WTC11 (cell line): Measurements from ENCODE around the gene SH3D19. TPM values are rescaled to one million over a fixed set of nuclear protein-coding genes. Genes with fewer than 3 reads are reported as not detected.

ENCODE experiments used
- ATAC-seq: fragments of 200-7000 bp; cut with Tn5 transposase; 2 replicates; pipeline ENCODE4 v1.10.0; 2021; ENCODE audit warnings: mild to moderate bottlenecking, moderate library complexity
- CTCF ChIA-PET: fragments of 300-600 bp; sonication (Branson Sonifier 250); formaldehyde crosslinking; loops from one replicate; lab custom pipeline; 2021; ENCODE audit warnings: antibody characterized with exemption; lab: Charles Lee
- POLR2A ChIA-PET: fragments of 350-600 bp; sonication (Branson Sonifier 250); formaldehyde crosslinking; loops from one replicate; lab custom pipeline; 2021; ENCODE audit warnings: antibody characterized with exemption; lab: Charles Lee
- DNase-seq: peaks from one replicate; pipeline ENCODE4 v3.0.0; 2021; ENCODE audit warnings: low spot score
- H3K27ac Mint-ChIP-seq: 2 replicates; pipeline ENCODE4 v1.8.0; 2021; ENCODE audit warnings: mixed read lengths
- H3K27me3 Mint-ChIP-seq: 2 replicates; pipeline ENCODE4 v1.8.0; 2021; ENCODE audit warnings: low read depth, mild to moderate bottlenecking, moderate library complexity, mixed read lengths
- H3K36me3 Mint-ChIP-seq: 2 replicates; pipeline ENCODE4 v1.8.0; 2021; ENCODE audit warnings: mixed read lengths
- H3K4me1 Mint-ChIP-seq: 2 replicates; pipeline ENCODE4 v1.8.0; 2022; ENCODE audit warnings: mixed read lengths
- H3K4me3 Mint-ChIP-seq: 2 replicates; pipeline ENCODE4 v1.8.0; 2021; ENCODE audit warnings: mild to moderate bottlenecking, moderate library complexity, mixed read lengths
- H3K9me3 Mint-ChIP-seq: 2 replicates; pipeline ENCODE4 v1.8.0; 2021; ENCODE audit warnings: mixed read lengths
- ARID4B ChIP-seq: sonication (generic); formaldehyde crosslinking; IDR thresholded peaks from 2 replicates; pipeline ENCODE4 v1.8.0; 2023; ENCODE audit warnings: missing genetic modification reagents, mild to moderate bottlenecking, borderline replicate concordance
- CBFB ChIP-seq: sonication (generic); formaldehyde crosslinking; IDR thresholded peaks from 2 replicates; pipeline ENCODE4 v1.8.1; 2022; ENCODE audit warnings: mild to moderate bottlenecking, low read depth, missing genetic modification reagents
- E2F4 ChIP-seq: sonication (generic); formaldehyde crosslinking; IDR thresholded peaks from 2 replicates; pipeline ENCODE4 v1.8.1; 2022; ENCODE audit warnings: low read depth, mild to moderate bottlenecking, moderate library complexity, missing genetic modification reagents, borderline replicate concordance
- FOXK1 ChIP-seq: sonication (generic); formaldehyde crosslinking; IDR thresholded peaks from 2 replicates; pipeline ENCODE4 v1.8.0; 2022; ENCODE audit warnings: mild to moderate bottlenecking, moderate library complexity, missing genetic modification reagents
- FOXP1 ChIP-seq: sonication (generic); formaldehyde crosslinking; IDR thresholded peaks from 2 replicates; pipeline ENCODE4 v1.8.0; 2022; ENCODE audit warnings: missing genetic modification reagents, mild to moderate bottlenecking, moderate library complexity, borderline replicate concordance
- GTF2I ChIP-seq: fragments of 250-450 bp; sonication (Bioruptor Pico); conservative IDR thresholded peaks from 2 replicates; pipeline ENCODE4 v1.4.0; 2021; ENCODE audit warnings: mild to moderate bottlenecking
- HMGA2 ChIP-seq: fragments of 250-450 bp; sonication (Bioruptor Pico); IDR thresholded peaks from 2 replicates; pipeline ENCODE4 v1.4.0; 2021; ENCODE audit warnings: mild to moderate bottlenecking, moderate library complexity
- JAZF1 ChIP-seq: fragments of 250-450 bp; sonication (Bioruptor Pico); IDR thresholded peaks from 2 replicates; pipeline ENCODE4 v1.9.0; 2021; ENCODE audit warnings: moderate library complexity, mild to moderate bottlenecking, inconsistent platforms
- JUN ChIP-seq: sonication (generic); formaldehyde crosslinking; IDR thresholded peaks from 2 replicates; pipeline ENCODE4 v1.8.0; 2023; ENCODE audit warnings: mild to moderate bottlenecking, missing genetic modification reagents
- MLX ChIP-seq: sonication (generic); formaldehyde crosslinking; IDR thresholded peaks from 2 replicates; pipeline ENCODE4 v1.8.1; 2023; ENCODE audit warnings: mild to moderate bottlenecking, missing genetic modification reagents, moderate library complexity
- MYBL2 ChIP-seq: sonication (generic); formaldehyde crosslinking; IDR thresholded peaks from 2 replicates; pipeline ENCODE4 v1.8.1; 2023; ENCODE audit warnings: mild to moderate bottlenecking, moderate library complexity, missing genetic modification reagents
- NFATC4 ChIP-seq: fragments of 250-450 bp; sonication (Bioruptor Pico); IDR thresholded peaks from 2 replicates; pipeline ENCODE4 v1.9.0; 2021; ENCODE audit warnings: mild to moderate bottlenecking
- NR2C2 ChIP-seq: sonication (generic); formaldehyde crosslinking; IDR thresholded peaks from 2 replicates; pipeline ENCODE4 v1.8.0; 2022; ENCODE audit warnings: mild to moderate bottlenecking, missing genetic modification reagents
- NR3C1 ChIP-seq: sonication (generic); formaldehyde crosslinking; conservative IDR thresholded peaks from 2 replicates; pipeline ENCODE4 v1.8.1; 2023; ENCODE audit warnings: low read depth, mild to moderate bottlenecking, missing genetic modification reagents
- OVOL2 ChIP-seq: fragments of 250-450 bp; sonication (Bioruptor Pico); IDR thresholded peaks from 2 replicates; pipeline ENCODE4 v1.9.0; 2021; ENCODE audit warnings: mild to moderate bottlenecking, borderline replicate concordance
- PREB ChIP-seq: sonication (generic); formaldehyde crosslinking; IDR thresholded peaks from 2 replicates; pipeline ENCODE4 v1.8.1; 2022; ENCODE audit warnings: mild to moderate bottlenecking, missing genetic modification reagents, moderate library complexity, borderline replicate concordance
- PRRX2 ChIP-seq: fragments of 250-450 bp; sonication (Bioruptor Pico); IDR thresholded peaks from 2 replicates; pipeline ENCODE4 v1.8.0; 2021; ENCODE audit warnings: mild to moderate bottlenecking
- TEAD4 ChIP-seq: sonication (generic); formaldehyde crosslinking; IDR thresholded peaks from 2 replicates; pipeline ENCODE4 v1.8.0; 2022; ENCODE audit warnings: mild to moderate bottlenecking, missing genetic modification reagents
- ZMAT4 ChIP-seq: fragments of 250-450 bp; sonication (Bioruptor Pico); IDR thresholded peaks from 2 replicates; pipeline ENCODE4 v1.9.0; 2021; ENCODE audit warnings: mild to moderate bottlenecking
- ZNF232 ChIP-seq: sonication (generic); formaldehyde crosslinking; IDR thresholded peaks from 2 replicates; pipeline ENCODE4 v1.8.0; 2022; ENCODE audit warnings: mild to moderate bottlenecking, missing genetic modification reagents
- ZNF423 ChIP-seq: fragments of 250-450 bp; sonication (Bioruptor Pico); IDR thresholded peaks from 2 replicates; pipeline ENCODE4 v2.1.2; 2022; ENCODE audit warnings: mild to moderate bottlenecking, moderate library complexity
- ZNF425 ChIP-seq: fragments of 250-450 bp; sonication (Bioruptor Pico); conservative IDR thresholded peaks from 2 replicates; pipeline ENCODE4 v1.9.0; 2021; ENCODE audit warnings: mild to moderate bottlenecking
- ZNF671 ChIP-seq: fragments of 250-450 bp; sonication (Bioruptor Pico); IDR thresholded peaks from 2 replicates; pipeline ENCODE4 v1.8.0; 2021; ENCODE audit warnings: mild to moderate bottlenecking
- total RNA-seq: library from RNA; stranded (reverse); gene quantifications from 3 replicates; pipeline ENCODE4 v1.2.3, GENCODE V29; 2021

The SH3D19 gene
- total RNA-seq, 1 experiment from 2014 or later: 41.6 TPM

- peaks cover 17% of the 10 kb centered on the region for H3K4me1 Mint-ChIP-seq
- no peak overlapping the region for H3K4me3 Mint-ChIP-seq
- ATAC-seq (no peak), DNase-seq (no peak)
- POLR2A ChIA-PET: no interaction called here
- no peak overlapping the region for H3K27ac Mint-ChIP-seq
- no peaks in the 10 kb centered on the region for H3K27me3 Mint-ChIP-seq
- peaks cover 8% of the 10 kb centered on the region; the same call in 1 of the 2 replicates for H3K9me3 Mint-ChIP-seq
- peaks cover 11% of the 10 kb centered on the region for H3K36me3 Mint-ChIP-seq
- CTCF ChIA-PET: no interaction called here
- TF ChIP-seq JAZF1 (CRISPR knock-in tag) (no peak), OVOL2 (CRISPR knock-in tag) (no peak), PREB (CRISPR knock-in tag) (no peak), ZNF671 (CRISPR knock-in tag) (no peak)
These were observed 99.1 kb downstream of the SH3D19 start for GRCh38 chr4:151226004-151226932.

GRCh38 chr4:151223465-151223864 is 101.9 kb downstream of the SH3D19 start:
- Mint-ChIP-seq H3K36me3 (peaks cover 7% of the 10 kb centered on the region), H3K27me3 (no peaks in the 10 kb centered on the region)
- POLR2A ChIA-PET: interaction anchor here (0.7 kb wide), 1 partner anchor 72 kb away, joined by 4 read pairs; no protein-coding TSS in a partner anchor
- no peak for TF ChIP-seq TEAD4
- TF ChIP-seq NFATC4 (CRISPR knock-in tag): no peak
- TF ChIP-seq NR3C1 (CRISPR knock-in tag): no peak
- no peak for TF ChIP-seq E2F4 (CRISPR knock-in tag)
- TF ChIP-seq HMGA2: no peak
- TF ChIP-seq JUN: no peak
- no peak for TF ChIP-seq ZNF423 (CRISPR knock-in tag)
- no peak for TF ChIP-seq MLX (CRISPR knock-in tag)
- TF ChIP-seq FOXK1 (CRISPR knock-in tag): no peak
- no peak for TF ChIP-seq PRRX2
- TF ChIP-seq, all 79 proteins: peak for 0
- ATAC-seq (no peak), DNase-seq (no peak)
- CTCF ChIA-PET: no interaction called here
- Mint-ChIP-seq H3K9me3 (peaks cover 4% of the 10 kb centered on the region; the same call in 1 of the 2 replicates), H3K4me3 (no peak overlapping the region), H3K4me1 (peaks cover 19% of the 10 kb centered on the region), H3K27ac (no peak overlapping the region)

GRCh38 chr4:151219948-151220347 is 105.5 kb downstream of the SH3D19 start:
- DNase-seq: no peak
- Mint-ChIP-seq H3K36me3 (peaks cover 18% of the 10 kb centered on the region), H3K9me3 (peaks cover 11% of the 10 kb centered on the region), H3K4me3 (no peak overlapping the region), H3K4me1 (peaks cover 12% of the 10 kb centered on the region), H3K27ac (no peak overlapping the region), H3K27me3 (no peaks in the 10 kb centered on the region)
- POLR2A ChIA-PET: no interaction called here
- no peak for ATAC-seq
- CTCF ChIA-PET: no interaction called here
- TF ChIP-seq MYBL2: no peak
- no peak for TF ChIP-seq ARID4B (CRISPR knock-in tag)
- TF ChIP-seq FOXP1 (CRISPR knock-in tag): no peak
- TF ChIP-seq ZMAT4 (CRISPR knock-in tag): no peak
- TF ChIP-seq NR2C2 (CRISPR knock-in tag): no peak
- no peak for TF ChIP-seq CBFB (CRISPR knock-in tag)
- TF ChIP-seq GTF2I (CRISPR knock-in tag): no peak
- no peak for TF ChIP-seq ZNF425
- no peak for TF ChIP-seq NFATC4 (CRISPR knock-in tag)
- no peak for TF ChIP-seq ZNF232 (CRISPR knock-in tag)
